H1 (cell line): ENCODE measurements around the gene SNAPC2. TPM values are rescaled to one million over a fixed set of nuclear protein-coding genes. Genes with fewer than 3 reads are reported as not detected.

Source experiments
- BACH1 ChIP-seq: IDR thresholded peaks from 2 replicates; pipeline ENCODE4 v1.6.1; 2012; ENCODE audit warnings: low read length, improper control_type of control experiment
- GTF2F1 ChIP-seq: IDR thresholded peaks from 2 replicates; pipeline ENCODE4 v1.6.1; 2012; ENCODE audit warnings: low read depth, low read length, improper control_type of control experiment, borderline replicate concordance
- JUN ChIP-seq: IDR thresholded peaks from 2 replicates; pipeline ENCODE4 v1.6.1; 2011; ENCODE audit warnings: low read depth, mild to moderate bottlenecking, improper control_type of control experiment, low read length
- KDM5A ChIP-seq: fragments of 200-600 bp; IDR thresholded peaks from 2 replicates; pipeline ENCODE4 v1.7.1; 2012; ENCODE audit warnings: mild to moderate bottlenecking, low read length, inconsistent platforms, mixed read lengths
- PHF8 ChIP-seq: fragments of 200-600 bp; sonication (generic); conservative IDR thresholded peaks from 2 replicates; pipeline ENCODE4 v1.7.1; 2012; ENCODE audit warnings: low read depth, mild to moderate bottlenecking, inconsistent platforms, low read length, moderate library complexity
- POLR2A ChIP-seq, 2 experiments: IDR thresholded peaks; 1 replicate in 1 of 2; 2 replicates in 1 of 2; pipeline ENCODE4 v1.6.1; 2011; ENCODE audit warnings: low read depth in 2 of 2, low read length in 2 of 2, mild to moderate bottlenecking in 2 of 2; ENCODE audit errors: control extremely low read depth in 1 of 2
- RNF2 ChIP-seq: fragments of 200-900, 300-1000 bp; sonication (generic); IDR thresholded peaks from 2 replicates; pipeline ENCODE4 v1.7.1; 2016; ENCODE audit warnings: borderline replicate concordance, low read depth, mild to moderate bottlenecking, antibody characterized with exemption, low read length; ENCODE audit not compliant: poor library complexity, severe bottlenecking; ENCODE audit errors: missing control alignments
- TAF7 ChIP-seq: optimal IDR thresholded peaks from 2 replicates; pipeline ENCODE3; 2011; ENCODE audit warnings: low read depth, mild to moderate bottlenecking, inconsistent platforms, low read length, moderate library complexity, borderline replicate concordance
- YY1 ChIP-seq: IDR thresholded peaks from 2 replicates; pipeline ENCODE4 v1.6.1; 2011; ENCODE audit warnings: low read depth, mild to moderate bottlenecking, low read length
- polyA plus RNA-seq, 7 experiments: library from polyadenylated mRNA; depleted of rRNA in 3 of 7; stranded (reverse) in 5 of 7; unstranded in 2 of 7; fragments of >200 nt in 5 of 7; fragments of 200-250 nt in 2 of 7; gene quantifications; 1 replicate in 5 of 7; 2 replicates in 1 of 7; 4 replicates in 1 of 7; pipeline versions ENCODE4 v1.2.1 to v1.2.3, GENCODE V29; 2011 to 2013; ENCODE audit warnings: missing spikeins in 2 of 7, mixed read lengths in 2 of 7
- total RNA-seq: library from RNA; stranded (reverse); fragmentation: NEBNext Ultra II Directional; extraction: Animal tissue kit (Norgen Biotek cat#: 25700); gene quantifications from 2 replicates; pipeline ENCODE4 v1.2.1, GENCODE V29; 2021

The SNAPC2 gene
- total and polyA plus RNA-seq, 2 of the 8 experiments (the other 6 are each of a cell fraction or from before 2014, with no cell fraction given) = 18.2 to 20.3 TPM

- TF ChIP-seq RNF2 = no peak
- no peak for TF ChIP-seq JUN
- no peak for TF ChIP-seq PHF8
- no peak for TF ChIP-seq BACH1
- TF ChIP-seq YY1 = no peak
- no peak for TF ChIP-seq TAF7
- TF ChIP-seq POLR2A (IDR thresholded peaks at IDR 0.05; ENCODE audit: control extremely low read depth in 1 of 2, low read depth in 2 of 2, low read length in 2 of 2) = no peak
- TF ChIP-seq KDM5A = no peak
- TF ChIP-seq GTF2F1 = no peak
Observed at GRCh38 chr19:7933828-7934725, 13.9 kb downstream of the SNAPC2 start (continued).
